Thyroid gland (tissue), 4 donors: ENCODE results near the gene ARL14EP.

ENCODE experiments used
- CTCF ChIP-seq, 6 experiments: fragments of 200-600 bp in 3 of 6; fragments of 450-650 bp in 3 of 6; sonication (generic) in 3 of 6; IDR thresholded peaks; one replicate each; pipeline ENCODE4 v1.5.1; 2016 to 2019; ENCODE audit warnings: antibody characterized with exemption in 6 of 6, mild to moderate bottlenecking in 2 of 6, inconsistent platforms in 1 of 6, moderate library complexity in 1 of 6
- POLR2A ChIP-seq, 2 donors: fragments of 450-650 bp; IDR thresholded peaks; one replicate each; pipeline ENCODE4 v1.6.1; 2017; ENCODE audit warnings: antibody characterized with exemption in 2 of 2, mild to moderate bottlenecking in 2 of 2, moderate library complexity in 1 of 2

DNA sequence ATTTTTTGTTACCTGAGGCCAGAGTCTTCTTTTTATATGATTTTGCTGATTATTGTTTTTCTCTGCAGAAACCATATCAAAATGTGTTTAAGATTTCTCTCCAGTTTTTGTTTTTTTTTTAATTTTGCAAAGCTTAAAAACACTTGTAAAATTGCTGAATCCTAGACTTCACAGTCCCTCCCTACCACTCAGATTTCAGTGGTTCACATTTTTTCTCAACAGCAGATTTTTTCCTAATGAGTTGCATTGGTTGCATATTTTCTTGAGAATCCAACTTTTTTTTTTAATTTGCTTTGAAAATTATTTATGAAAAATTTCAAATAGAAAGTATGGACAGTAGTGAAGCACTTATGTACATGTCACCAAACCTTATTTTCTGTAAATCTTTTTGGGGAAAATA is 5.8 kb downstream of the ARL14EP start:
- TF ChIP-seq CTCF (IDR thresholded peaks at IDR 0.05) (no peak), POLR2A (IDR thresholded peaks at IDR 0.05) (no peak)
